Peyer's patch (tissue), 4 donors: ENCODE data around the gene NFASC.

Experiments
- CTCF ChIP-seq, 6 experiments: fragments of 450-650 bp in 4 of 6; fragments of 200-600 bp in 2 of 6; sonication (generic) in 1 of 6; IDR thresholded peaks; one replicate each; pipeline ENCODE4 v1.5.1; 2017 to 2019; ENCODE audit warnings: antibody characterized with exemption in 6 of 6, mild to moderate bottlenecking in 3 of 6, moderate library complexity in 1 of 6
- POLR2A ChIP-seq, 2 donors: fragments of 450-650 bp; IDR thresholded peaks; one replicate each; pipeline ENCODE4 v1.5.1; 2017; ENCODE audit warnings: antibody characterized with exemption in 2 of 2, mild to moderate bottlenecking in 2 of 2, moderate library complexity in 2 of 2

- TF ChIP-seq CTCF (IDR thresholded peaks at IDR 0.05) = no peak
- no peak for TF ChIP-seq POLR2A (IDR thresholded peaks at IDR 0.05)
These were observed 160.2 kb downstream of the NFASC start for GRCh38 chr1:205030896-205031295.
